DND-41 (cell line): ENCODE measurements around the gene E2F4.

Source experiments
- ATAC-seq: fragments of 200-7000 bp; cut with Tn5 transposase; 3 replicates; pipeline ENCODE4 v1.9.1; 2021; ENCODE audit warnings: low read depth; ENCODE audit not compliant: insufficient read depth
- DNase-seq: peaks from one replicate; pipeline ENCODE4 v3.0.0-alpha.2; 2020
- H2AFZ ChIP-seq: 2 replicates; pipeline ENCODE4 v1.6.0; 2012; ENCODE audit warnings: low read depth, low read length
- H3K27ac ChIP-seq: 2 replicates; pipeline ENCODE4 v1.5.1; 2012; ENCODE audit warnings: low read length, inconsistent platforms
- H3K27me3 ChIP-seq: fragments of 200-600 bp; sonication (generic); 2 replicates; pipeline ENCODE4 v1.6.0; 2012; ENCODE audit warnings: low read length, mild to moderate bottlenecking, inconsistent platforms; ENCODE audit not compliant: insufficient read depth, poor library complexity
- H3K36me3 ChIP-seq: 2 replicates; pipeline ENCODE4 v1.5.1; 2012; ENCODE audit warnings: low read length, inconsistent platforms; ENCODE audit not compliant: insufficient read depth
- H3K4me1 ChIP-seq: 2 replicates; pipeline ENCODE4 v1.5.1; 2012; ENCODE audit warnings: mild to moderate bottlenecking, low read length; ENCODE audit not compliant: insufficient read depth
- H3K4me2 ChIP-seq: 2 replicates; pipeline ENCODE4 v1.6.0; 2012; ENCODE audit warnings: mild to moderate bottlenecking, moderate library complexity, low read length, inconsistent platforms; ENCODE audit not compliant: insufficient read depth
- H3K4me3 ChIP-seq, 2 experiments: fragments of 200-600 bp in 1 of 2; shearing (Covaris generic) in 1 of 2; 2 replicates each; pipeline ENCODE4 v1.5.1; 2012 to 2016; ENCODE audit warnings: inconsistent platforms in 2 of 2, low read length in 2 of 2, mild to moderate bottlenecking in 2 of 2, low read depth in 1 of 2, moderate library complexity in 1 of 2
- H3K79me2 ChIP-seq: 2 replicates; pipeline ENCODE4 v1.6.0; 2012; ENCODE audit warnings: low read length, inconsistent platforms; ENCODE audit not compliant: insufficient read depth
- H3K9ac ChIP-seq: 2 replicates; pipeline ENCODE4 v1.6.0; 2012; ENCODE audit warnings: low read depth, mild to moderate bottlenecking, inconsistent platforms, low read length, moderate library complexity
- H3K9me3 ChIP-seq: 2 replicates; pipeline ENCODE4 v1.5.1; 2012; ENCODE audit warnings: low read length, moderate library complexity, mild to moderate bottlenecking, inconsistent platforms; ENCODE audit not compliant: insufficient read depth, severe bottlenecking
- H4K20me1 ChIP-seq: 2 replicates; pipeline ENCODE4 v1.6.0; 2012; ENCODE audit warnings: low read length; ENCODE audit not compliant: insufficient read depth
- CTCF ChIP-seq: IDR thresholded peaks from 2 replicates; pipeline ENCODE4 v1.5.1; 2012; ENCODE audit warnings: borderline replicate concordance, low read length, moderate library complexity, mild to moderate bottlenecking; ENCODE audit not compliant: poor library complexity, severe bottlenecking; ENCODE audit errors: extremely low read depth
- EZH2 ChIP-seq: IDR thresholded peaks from 3 replicates; pipeline ENCODE4 v1.6.1; 2012; ENCODE audit warnings: borderline replicate concordance, low read depth, mild to moderate bottlenecking, moderate library complexity, low read length, inconsistent platforms; ENCODE audit not compliant: severe bottlenecking

Gene E2F4

GRCh38 chr16:67246081-67246755, 54.3 kb downstream of the E2F4 start:
- ATAC-seq (no peak), DNase-seq (no peak)
- Histone ChIP-seq H3K4me3 (peak overlapping the region; percentile 49 to 79; a peak in 3 of 4 replicates), H3K36me3 (no peaks in the 10 kb centered on the region), H3K27ac (no peak overlapping the region), H3K4me1 (peaks cover 58% of the 10 kb centered on the region), H3K79me2 (peaks cover 7% of the 10 kb centered on the region; the same call in 1 of the 2 replicates), H3K9ac (peak overlapping the region; percentile 71; the same call in 1 of the 2 replicates), H2AFZ (peak overlapping the region; percentile 89; the same call in 1 of the 2 replicates), H3K27me3 (peaks cover 26% of the 10 kb centered on the region), H3K9me3 (no peaks in the 10 kb centered on the region), H3K4me2 (peak overlapping the region; percentile 69), H4K20me1 (peaks cover 19% of the 10 kb centered on the region)
- no peak for TF ChIP-seq EZH2
- TF ChIP-seq CTCF = peak; percentile 38

DNA sequence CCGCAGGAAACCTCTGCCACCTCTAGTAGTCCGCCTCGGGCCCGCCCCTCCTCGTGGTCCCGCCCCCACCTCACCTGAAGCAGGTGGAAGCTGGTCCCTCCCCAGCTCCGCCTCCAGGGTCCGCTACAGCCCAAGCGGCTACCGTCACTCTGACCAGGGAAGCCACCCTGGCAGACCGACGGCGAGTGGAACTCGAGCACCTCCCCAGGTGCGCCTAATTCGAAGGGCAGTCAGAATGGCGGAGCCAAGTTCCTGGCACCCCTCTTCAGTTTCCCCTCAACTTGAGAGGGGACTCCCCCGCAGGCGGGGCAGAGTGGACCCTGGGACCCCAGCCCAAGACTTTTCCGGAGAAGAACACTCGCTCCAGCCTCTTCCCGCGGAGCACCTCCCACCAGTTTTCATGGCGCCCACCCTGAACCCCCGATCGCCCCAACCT, 54.8 kb downstream of the E2F4 start:
- no peaks in the 10 kb centered on the region for H3K9me3 ChIP-seq
- ATAC-seq (no peak), DNase-seq (no peak)
- peak overlapping the region; percentile 64 for H3K27ac ChIP-seq
- H3K9ac ChIP-seq = peak overlapping the region; percentile 71
- peaks cover 19% of the 10 kb centered on the region for H4K20me1 ChIP-seq
- peaks cover 7% of the 10 kb centered on the region; the same call in 1 of the 2 replicates for H3K79me2 ChIP-seq
- TF ChIP-seq EZH2 = no peak
- H3K4me2 ChIP-seq = peak overlapping the region; percentile 69
- peak overlapping the region; percentile 49 to 79 for H3K4me3 ChIP-seq
- no peaks in the 10 kb centered on the region for H3K36me3 ChIP-seq
- peaks cover 26% of the 10 kb centered on the region for H3K27me3 ChIP-seq
- H3K4me1 ChIP-seq = peaks cover 58% of the 10 kb centered on the region
- peak overlapping the region; percentile 89 for H2AFZ ChIP-seq

DNA sequence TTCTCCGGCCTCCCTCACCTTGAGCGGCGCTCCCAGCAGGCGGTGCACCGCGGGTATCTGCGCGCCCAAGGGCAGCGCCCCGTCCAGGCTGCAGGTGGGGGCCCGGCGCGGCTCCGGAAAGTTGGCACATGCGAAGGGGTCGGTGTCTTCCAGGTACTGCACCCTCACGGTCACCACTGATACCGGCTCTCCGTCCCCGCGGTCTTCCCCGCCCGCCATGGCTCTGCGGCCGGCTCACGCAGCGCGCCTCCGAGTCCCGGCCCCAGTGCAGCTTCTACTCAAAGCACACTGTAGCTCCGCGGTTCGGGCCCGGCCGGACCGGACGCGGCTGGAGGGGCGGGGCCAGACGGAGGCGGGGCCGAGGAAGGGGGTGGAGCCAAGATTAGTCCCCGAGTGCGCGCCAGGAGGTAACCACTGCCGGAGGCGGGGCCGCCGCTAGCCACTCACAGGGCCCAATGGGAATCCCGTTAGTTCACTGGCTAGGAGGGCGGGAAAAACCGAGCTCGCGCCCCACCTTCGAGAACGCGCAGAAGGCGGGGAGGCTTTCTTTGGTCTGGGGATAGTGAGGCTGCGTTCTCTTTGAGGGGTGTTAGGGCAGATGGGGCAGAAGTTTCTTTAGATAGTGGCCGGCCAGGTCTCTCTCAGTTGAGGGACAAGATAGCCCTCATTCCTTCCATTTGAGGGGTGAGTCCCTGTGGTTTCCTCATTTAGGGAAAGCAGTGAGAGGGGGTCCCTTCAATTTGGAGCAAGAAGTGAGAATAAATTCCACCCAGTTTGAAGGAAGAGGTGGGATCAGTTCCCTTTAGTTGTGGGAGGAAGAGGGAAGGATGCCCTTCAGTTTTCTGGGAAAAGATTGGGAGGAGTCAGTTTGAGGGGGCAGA, 55.5 kb downstream of the E2F4 start, which contains the start of gene FHOD1:
Gene FHOD1, minus strand, starts transcription at position 290 of the 881 bp plus-strand sequence. Its CDS starts 71 bp downstream, at position 219.
- ATAC-seq (peak; percentile 85), DNase-seq (peak; percentile 97)
- H2AFZ ChIP-seq = peak within 1 kb of the TSS; percentile 89

More for the DNA sequence above, 55.5 kb downstream of the E2F4 start, which contains the start of gene FHOD1:
- peak within 1 kb of the TSS; percentile 64 for H3K27ac ChIP-seq
- H3K4me1 ChIP-seq = peaks cover 58% of the 10 kb centered on the region
- TF ChIP-seq CTCF = peak; percentile 17
- TF ChIP-seq EZH2 = no peak
- no peaks in the 10 kb centered on the region for H3K36me3 ChIP-seq
- peak within 1 kb of the TSS; percentile 49 to 79 for H3K4me3 ChIP-seq
- H3K27me3 ChIP-seq = peaks cover 26% of the 10 kb centered on the region
- H3K9ac ChIP-seq = peak within 1 kb of the TSS; percentile 71
- 0 out of 2 replicates have a peak, but pooled peaks cover 4% of the 10 kb centered on the region for H3K79me2 ChIP-seq
- H4K20me1 ChIP-seq = peaks cover 15% of the 10 kb centered on the region
- H3K4me2 ChIP-seq = peak within 1 kb of the TSS; percentile 69
- no peaks in the 10 kb centered on the region for H3K9me3 ChIP-seq
